Caco-2 (cell line): ENCODE data around the gene MAPK14. TPM values are rescaled to one million over a fixed set of nuclear protein-coding genes. Genes with fewer than 3 reads are reported as not detected.
A peak's percentile ranks its signal among the peaks of the same experiment; 100 is the strongest.
"Not testable (repeated sequence)": the region's sequence is repeated elsewhere in the genome, so short reads cannot be mapped to it uniquely, and the experiment has no call there.

Source experiments
- BruUV-seq: library from RNA; stranded (reverse); fragments of 400-500 nt; replicated peaks from 2 replicates; lab custom pipeline; 2021; lab: Mats Ljungman, UMichigan
- CTCF ChIA-PET: fragments of 300-600 bp; sonication (Branson Sonifier 250); formaldehyde crosslinking; loops from one replicate; lab custom pipeline; 2022; ENCODE audit warnings: antibody characterized with exemption; lab: Charles Lee
- POLR2A ChIA-PET: fragments of 300-600 bp; sonication (Branson Sonifier 250); formaldehyde crosslinking; loops from one replicate; lab custom pipeline; 2022; ENCODE audit warnings: antibody characterized with exemption; lab: Charles Lee
- DNase-seq, 2 experiments: peaks; one replicate each; pipeline versions ENCODE4 v3.0.0 to v3.0.0-alpha.2; 2020 to 2022
- H3K27me3 ChIP-seq: replicated peaks from 2 replicates; pipeline ENCODE4 v1.6.0; 2011; ENCODE audit warnings: low read length; ENCODE audit not compliant: control insufficient read depth, insufficient read depth
- H3K36me3 ChIP-seq: 2 replicates; pipeline ENCODE4 v1.5.1; 2011; ENCODE audit warnings: low read length; ENCODE audit not compliant: control insufficient read depth, insufficient read depth
- H3K4me1 ChIP-seq: fragments of 250-450 bp; sonication (Bioruptor Pico); 2 replicates; pipeline ENCODE4 v1.5.1; 2020; ENCODE audit warnings: mild to moderate bottlenecking
- H3K4me3 ChIP-seq: 2 replicates; pipeline ENCODE4 v1.5.1; 2011; ENCODE audit warnings: low read depth, mild to moderate bottlenecking, control low read depth, low read length
- H3K9me3 ChIP-seq: fragments of 250-450 bp; sonication (Bioruptor Pico); 2 replicates; pipeline ENCODE4 v1.5.1; 2020; ENCODE audit warnings: mild to moderate bottlenecking, moderate library complexity
- H3K27ac Mint-ChIP-seq: one replicate; pipeline ENCODE4 v1.8.0; 2022; ENCODE audit warnings: mixed read lengths; ENCODE audit not compliant: unreplicated experiment
- H3K27me3 Mint-ChIP-seq: one replicate; pipeline ENCODE4 v1.8.0; 2022; ENCODE audit warnings: mixed read lengths; ENCODE audit not compliant: insufficient read depth, unreplicated experiment
- H3K36me3 Mint-ChIP-seq: one replicate; pipeline ENCODE4 v1.8.0; 2022; ENCODE audit warnings: mild to moderate bottlenecking, mixed read lengths; ENCODE audit not compliant: insufficient read depth, unreplicated experiment
- H3K4me1 Mint-ChIP-seq: one replicate; pipeline ENCODE4 v1.8.0; 2022; ENCODE audit warnings: low read depth, mixed read lengths; ENCODE audit not compliant: unreplicated experiment
- H3K4me3 Mint-ChIP-seq: one replicate; pipeline ENCODE4 v1.8.0; 2022; ENCODE audit warnings: mild to moderate bottlenecking, moderate library complexity, mixed read lengths; ENCODE audit not compliant: unreplicated experiment
- H3K9me3 Mint-ChIP-seq: one replicate; pipeline ENCODE4 v1.8.0; 2022; ENCODE audit warnings: mixed read lengths; ENCODE audit not compliant: unreplicated experiment
- CTCF ChIP-seq, 2 experiments: fragments of 200-600 bp in 1 of 2; IDR thresholded peaks; 1 replicate in 1 of 2; 2 replicates in 1 of 2; pipeline versions ENCODE4 v1.5.1 to v1.8.0; 2011 to 2022; ENCODE audit warnings: antibody characterized with exemption in 1 of 2, control low read depth in 1 of 2, inconsistent platforms in 1 of 2, low read depth in 1 of 2, low read length in 1 of 2, mild to moderate bottlenecking in 1 of 2, moderate library complexity in 1 of 2; ENCODE audit not compliant: insufficient read depth in 1 of 2, severe bottlenecking in 1 of 2, unreplicated experiment in 1 of 2
- intact Hi-C: fragments of 100-400 bp; cut with micrococcal nuclease; formaldehyde crosslinking; loops from one replicate; pipeline ENCODE4 v1.10.0; 2022; ENCODE audit not compliant: unreplicated experiment
- total RNA-seq: library from RNA; stranded (reverse); gene quantifications from 2 replicates; pipeline ENCODE4 v1.2.3, GENCODE V29; 2022

The MAPK14 gene
- total RNA-seq, 1 experiment from 2014 or later = 72.0 TPM

- H3K4me3 ChIP-seq = no peak overlapping the region
- no peaks in the 10 kb centered on the region for H3K9me3 ChIP-seq
- no peaks in the 10 kb centered on the region for H3K27me3 Mint-ChIP-seq
- CTCF ChIA-PET = interaction anchor here (0.6 to 0.9 kb wide), 2 partner anchors 12 to 101 kb away, joined by 3 read pairs; no protein-coding TSS in a partner anchor
- POLR2A ChIA-PET = no interaction called here
- H3K4me1 ChIP-seq = peaks cover 18% of the 10 kb centered on the region
- H3K9me3 Mint-ChIP-seq = no peaks in the 10 kb centered on the region
- H3K27ac Mint-ChIP-seq = peak overlapping the region; percentile 53
- peak; percentile 76 to 84 for DNase-seq
- H3K4me1 Mint-ChIP-seq = peaks cover 7% of the 10 kb centered on the region
- peak; percentile 59 to 83 for TF ChIP-seq CTCF (IDR thresholded peaks at IDR 0.05; ENCODE audit: insufficient read depth in 1 of 2, low read depth in 1 of 2, low read length in 1 of 2, severe bottlenecking in 1 of 2, unreplicated experiment in 1 of 2)
- BruUV-seq = no TSS peak
- no peaks in the 10 kb centered on the region for H3K36me3 ChIP-seq
- H3K36me3 Mint-ChIP-seq = peaks cover 19% of the 10 kb centered on the region
- intact Hi-C loops = loop anchor here (2.0 to 5.0 kb wide), 2 partner anchors 73 to 239 kb away; partner anchors contain the start of gene BRPF3
- H3K4me3 Mint-ChIP-seq = no peak overlapping the region
- no peaks in the 10 kb centered on the region for H3K27me3 ChIP-seq
Measured at GRCh38 chr6:36123270-36124139, 95.9 kb downstream of the MAPK14 start.

- H3K4me3 ChIP-seq, H3K9me3 ChIP-seq, BruUV-seq, H3K4me3 Mint-ChIP-seq, POLR2A ChIA-PET, H3K27ac Mint-ChIP-seq, H3K36me3 ChIP-seq, H3K27me3 Mint-ChIP-seq, DNase-seq, H3K9me3 Mint-ChIP-seq, H3K4me1 Mint-ChIP-seq, H3K27me3 ChIP-seq: not testable (repeated sequence)
- H3K36me3 Mint-ChIP-seq = peaks cover 13% of the 10 kb centered on the region
- peaks cover 18% of the 10 kb centered on the region for H3K4me1 ChIP-seq
- intact Hi-C loops = loop anchor here (5.0 kb wide), 1 partner anchor 238 kb away; no protein-coding TSS in a partner anchor
- CTCF ChIA-PET = interaction anchor here (0.9 kb wide), 1 partner anchor 13 kb away, joined by 3 read pairs; no protein-coding TSS in a partner anchor
Measured at GRCh38 chr6:36124346-36124745, 96.7 kb downstream of the MAPK14 start.

- BruUV-seq = no TSS peak
- intact Hi-C loops = loop anchor here (5.0 kb wide), 1 partner anchor 237 kb away; no protein-coding TSS in a partner anchor
- peaks cover 21% of the 10 kb centered on the region for H3K4me1 ChIP-seq
Measured at GRCh38 chr6:36124881-36125280, 97.3 kb downstream of the MAPK14 start.

More at GRCh38 chr6:36124881-36125280, 97.3 kb downstream of the MAPK14 start:
- Mint-ChIP-seq H3K36me3 (peaks cover 13% of the 10 kb centered on the region), H3K27ac (no peak overlapping the region), H3K27me3 (no peaks in the 10 kb centered on the region), H3K9me3 (no peaks in the 10 kb centered on the region), H3K4me3 (no peak overlapping the region), H3K4me1 (peaks cover 11% of the 10 kb centered on the region)
- Histone ChIP-seq H3K4me3 (no peak overlapping the region), H3K9me3 (no peaks in the 10 kb centered on the region), H3K36me3 (no peaks in the 10 kb centered on the region), H3K27me3 (no peaks in the 10 kb centered on the region)
- POLR2A ChIA-PET = no interaction called here
- DNase-seq = no peak
- CTCF ChIA-PET = no interaction called here
- TF ChIP-seq CTCF (IDR thresholded peaks at IDR 0.05; ENCODE audit: insufficient read depth in 1 of 2, low read depth in 1 of 2, low read length in 1 of 2, severe bottlenecking in 1 of 2, unreplicated experiment in 1 of 2) = no peak
